ENCODE data around the gene THOC6.
"Not testable (repeated sequence)": the region's sequence is repeated elsewhere in the genome, so short reads cannot be mapped to it uniquely, and the experiment has no call there.

THOC6 gene

DNA sequence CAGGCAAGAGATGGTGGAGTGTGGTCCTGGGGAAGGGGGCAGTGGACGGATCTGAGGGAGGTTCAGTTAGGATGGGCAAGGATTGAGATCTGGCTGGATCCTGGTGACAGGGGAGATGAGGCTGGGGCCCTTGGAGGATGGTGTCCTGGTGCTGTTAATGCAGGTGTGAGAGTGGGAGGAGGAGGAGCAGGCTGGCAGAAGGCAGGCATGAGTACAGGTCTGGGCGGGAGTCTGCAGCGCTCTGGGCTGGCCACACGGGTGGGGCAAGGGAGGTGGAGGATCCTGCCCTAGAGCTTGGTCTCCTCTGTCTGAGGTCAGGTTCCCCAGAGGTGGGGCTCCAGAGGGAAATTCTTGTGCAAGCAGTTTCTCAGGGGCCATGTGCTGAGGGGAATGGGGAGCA, 48.3 kb downstream of the THOC6 start:
- not testable (repeated sequence) for DNase-seq (ENCODE audit: low spot score)

DNA sequence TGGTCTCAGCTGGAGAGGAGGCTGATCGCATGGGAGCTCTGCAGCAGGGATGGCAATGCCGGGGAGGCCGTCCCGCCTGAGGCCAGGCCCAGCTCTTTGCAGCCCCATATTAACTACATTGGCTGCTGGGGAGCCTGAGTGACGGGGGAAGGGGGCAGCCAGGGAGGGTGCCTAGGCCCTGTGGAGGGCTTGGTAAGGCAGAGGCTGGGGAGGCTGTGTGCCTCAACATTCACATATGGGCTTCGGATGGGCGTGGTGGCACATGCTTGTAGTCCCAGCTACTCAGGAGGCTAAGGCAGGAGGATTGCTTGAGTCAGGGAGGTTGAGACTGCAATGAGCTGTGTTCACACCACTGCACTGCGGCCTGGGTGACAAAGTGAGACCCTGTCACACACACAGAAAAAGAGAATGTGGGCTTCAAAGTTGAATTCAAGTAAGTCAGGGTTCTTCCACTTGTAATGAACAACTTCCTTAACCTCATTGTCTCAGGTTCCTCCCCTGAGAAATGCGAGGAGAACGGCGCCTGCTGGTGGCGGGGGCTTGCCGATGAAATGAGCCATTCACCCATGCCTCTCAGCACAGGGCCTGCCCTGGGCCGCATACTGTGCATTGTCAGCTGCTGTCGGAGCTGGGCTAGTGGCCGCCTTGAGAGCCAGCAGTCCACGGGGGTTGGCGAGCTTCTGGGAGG, 48.9 kb downstream of the THOC6 start:
- DNase-seq (ENCODE audit: low spot score): not testable (repeated sequence)

DNA sequence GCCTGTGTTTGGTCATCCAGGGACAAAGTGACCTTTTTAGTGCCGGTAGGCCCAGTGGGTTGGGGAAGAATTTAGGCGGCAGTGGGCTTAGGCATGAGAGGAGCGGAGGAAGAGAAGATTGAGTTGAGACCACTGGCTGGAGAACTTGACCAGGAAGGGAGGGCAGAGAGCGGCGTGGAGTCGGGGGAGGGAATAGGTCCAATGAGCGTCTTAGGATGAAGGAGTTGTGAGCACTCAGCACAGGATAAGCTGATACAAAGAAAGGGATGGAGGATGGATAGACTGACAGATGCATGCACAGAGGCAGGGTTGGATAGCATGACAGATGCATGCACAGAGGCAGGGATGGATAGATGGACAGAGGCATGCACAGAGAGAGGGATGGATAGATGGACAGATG, 49.6 kb downstream of the THOC6 start:
- no peak for DNase-seq (ENCODE audit: low spot score)

DNA sequence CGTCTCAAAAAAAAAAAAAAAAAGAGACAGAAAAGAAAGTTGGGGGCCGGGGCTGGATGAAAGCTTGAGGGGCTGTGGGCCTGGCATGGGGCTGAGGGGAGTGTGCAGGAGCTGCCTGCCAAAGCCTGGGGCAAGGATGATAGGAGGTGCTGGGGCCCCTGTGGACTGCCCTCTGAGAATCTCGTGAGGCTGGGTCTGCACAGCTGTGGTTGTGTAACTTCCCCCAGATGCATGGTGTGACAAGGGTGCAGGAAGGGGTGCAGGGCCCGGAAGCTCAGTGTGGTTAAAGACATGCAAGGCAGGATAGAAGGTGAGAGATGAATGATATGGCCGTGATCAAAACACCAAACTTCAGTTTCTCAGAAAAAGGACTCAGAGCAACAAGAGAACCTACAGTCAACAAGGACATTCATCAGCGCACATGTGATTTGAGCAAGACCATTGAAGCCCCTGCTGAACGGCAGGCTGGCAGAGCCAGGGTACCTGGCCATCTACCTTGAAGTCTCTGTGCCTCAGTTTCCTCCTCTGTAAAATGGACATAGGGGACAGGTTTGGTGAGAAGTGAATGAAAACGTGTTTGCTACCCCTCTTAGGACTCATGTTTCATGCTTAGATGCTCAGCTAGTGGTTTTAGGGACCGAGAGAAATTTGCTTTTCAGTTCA, 51.2 kb downstream of the THOC6 start:
- DNase-seq (ENCODE audit: low spot score): no peak

DNA sequence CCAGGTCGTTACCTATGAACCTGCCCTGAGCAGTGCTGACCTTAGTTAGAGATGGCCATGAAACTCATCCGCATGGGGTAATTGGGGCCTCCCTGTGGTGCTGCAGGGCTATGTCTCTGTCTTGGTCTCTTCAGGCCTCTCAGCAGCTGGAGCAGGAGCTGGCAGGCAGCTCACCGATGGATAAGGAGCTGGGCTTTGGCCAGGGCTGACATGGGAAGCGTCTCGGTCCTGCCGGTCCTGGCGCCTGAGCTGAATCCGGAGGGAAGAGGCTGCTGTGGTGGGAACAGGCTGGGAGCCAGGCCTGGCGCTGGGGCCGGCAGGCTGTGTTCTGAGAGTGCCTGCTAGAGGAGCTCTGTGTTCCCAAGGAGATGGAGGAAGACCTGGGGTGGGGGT, 51.7 kb downstream of the THOC6 start:
- no peak for DNase-seq (ENCODE audit: low spot score)

DNA sequence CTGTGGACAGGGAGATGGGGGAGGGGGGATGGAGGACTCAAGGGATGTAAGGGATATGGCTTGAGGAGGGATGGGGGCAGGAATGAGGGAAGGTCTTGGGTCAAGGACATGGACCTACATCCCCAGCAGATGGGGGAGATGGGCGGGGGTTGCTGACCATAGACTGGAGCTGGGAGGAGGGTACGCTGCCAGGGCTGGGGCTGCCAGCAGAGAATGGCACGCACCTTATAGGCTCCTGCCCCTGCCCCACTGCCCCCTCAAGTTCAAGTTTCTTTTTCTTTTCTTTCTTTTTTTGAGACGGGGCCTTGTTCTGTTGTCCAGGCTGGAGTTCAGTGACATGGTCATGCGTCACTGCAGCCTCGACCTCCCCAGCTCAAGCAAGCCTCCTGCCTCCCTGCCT, 52.1 kb downstream of the THOC6 start:
- not testable (repeated sequence) for DNase-seq (ENCODE audit: low spot score)

DNA sequence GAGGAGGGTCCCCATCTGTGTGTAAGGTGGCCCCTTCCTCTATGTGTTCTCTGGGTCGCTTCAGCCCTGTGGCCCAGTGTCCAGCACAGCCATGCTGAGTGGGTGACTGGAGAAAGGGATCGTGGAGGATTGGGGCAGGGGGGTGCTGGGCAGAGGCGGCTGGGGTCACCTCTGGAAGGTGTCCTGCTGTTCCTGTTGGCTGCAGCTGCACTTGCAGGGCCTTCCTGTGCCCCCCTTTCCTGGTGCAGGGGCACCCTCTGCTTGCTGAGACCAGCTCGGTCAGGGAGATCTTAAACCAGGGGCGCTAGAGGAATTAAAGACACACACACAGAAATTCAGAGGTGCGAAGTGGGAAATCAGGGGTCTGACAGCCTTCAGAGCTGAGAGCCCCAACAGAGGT, 52.7 kb downstream of the THOC6 start:
- no peak for DNase-seq (ENCODE audit: low spot score)

All from D341Med (cell line).